Activated CD8-positive, alpha-beta memory T cell treated with anti-CD3 and anti-CD28 coated beads, Interleukin-2, amount 10 ng/mL, durations not matched to agents 7 days and 5 days (primary cell): Measurements from ENCODE around the gene SDHAF4. TPM values are rescaled to one million over a fixed set of nuclear protein-coding genes. Genes with fewer than 3 reads are reported as not detected.

Experiments
- ATAC-seq: fragments of 150-1000 bp; cut with Tn5 transposase; one replicate; pipeline ENCODE4 v1.10.0; 2021; ENCODE audit warnings: moderate library complexity
- CTCF ChIA-PET: fragments of 350-600 bp; sonication (Branson Sonifier 250); formaldehyde crosslinking; loops from one replicate; lab custom pipeline; 2021; ENCODE audit warnings: antibody characterized with exemption; lab: Charles Lee
- DNase-seq: peaks from one replicate; pipeline ENCODE4 v3.0.0-alpha.2; 2020
- H3K27ac Mint-ChIP-seq: one replicate; pipeline ENCODE4 v1.8.0; 2021; ENCODE audit warnings: mild to moderate bottlenecking, mixed read lengths
- H3K27me3 Mint-ChIP-seq: one replicate; pipeline ENCODE4 v1.8.0; 2021; ENCODE audit warnings: mixed read lengths
- H3K36me3 Mint-ChIP-seq: one replicate; pipeline ENCODE4 v1.8.0; 2021; ENCODE audit warnings: mild to moderate bottlenecking, mixed read lengths
- H3K4me1 Mint-ChIP-seq: one replicate; pipeline ENCODE4 v1.8.0; 2021; ENCODE audit warnings: mixed read lengths
- H3K4me3 Mint-ChIP-seq: one replicate; pipeline ENCODE4 v1.8.0; 2021; ENCODE audit warnings: mild to moderate bottlenecking, moderate library complexity, mixed read lengths
- H3K9me3 Mint-ChIP-seq: one replicate; pipeline ENCODE4 v1.8.0; 2022; ENCODE audit warnings: low read depth, mixed read lengths
- total RNA-seq, 2 experiments: library from RNA; stranded (reverse); gene quantifications; one replicate each; pipeline ENCODE4 v1.2.3, GENCODE V29; 2021

Gene SDHAF4
- total RNA-seq, result 10 to 100 TPM; 12.2 to 15.5 TPM

DNA sequence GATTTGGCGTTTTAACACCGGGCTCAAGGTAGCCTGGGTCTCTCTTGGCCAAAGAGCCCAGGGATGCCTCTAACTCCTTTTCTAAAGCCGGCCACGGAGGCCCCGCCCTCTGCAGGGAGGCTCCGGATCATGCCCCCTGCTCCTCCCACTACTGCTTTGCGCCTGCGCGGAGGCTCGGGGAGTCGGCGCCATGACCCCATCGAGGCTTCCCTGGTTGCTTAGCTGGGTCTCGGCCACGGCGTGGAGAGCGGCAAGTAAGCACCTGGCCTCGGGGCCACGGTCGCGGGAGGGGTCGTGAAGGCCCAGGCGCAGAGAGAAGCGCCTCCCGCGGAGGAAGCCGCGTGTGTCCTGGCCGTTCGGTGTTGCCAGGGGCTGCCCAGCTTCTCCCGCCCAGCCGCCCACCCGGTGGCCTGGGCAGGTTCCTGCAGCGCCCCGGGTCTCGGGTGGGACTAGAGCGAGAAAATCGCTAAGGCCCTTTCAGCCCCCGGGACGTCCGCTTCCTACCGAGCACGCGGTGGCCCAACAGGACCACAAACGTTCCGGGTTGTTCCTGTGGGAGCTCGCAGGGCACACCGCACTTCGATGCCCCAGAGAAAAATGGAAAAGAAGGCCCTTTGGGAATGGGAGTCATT lies at the start of gene SDHAF4:
TSS of gene SDHAF4 (plus strand) at position 180 of the 632 bp plus-strand sequence. CDS start at position 191, 11 bp downstream.
- Mint-ChIP-seq H3K9me3 (no peaks in the 10 kb centered on the region), H3K27me3 (no peaks in the 10 kb centered on the region), H3K4me3 (peak within 1 kb of the TSS; percentile 81), H3K36me3 (peaks cover 14% of the 10 kb centered on the region), H3K27ac (peak within 1 kb of the TSS; percentile 83), H3K4me1 (peaks cover 17% of the 10 kb centered on the region)
- DNase-seq (peak; percentile 95), ATAC-seq (peak; percentile 100)
- CTCF ChIA-PET, result interaction anchor here (3.3 kb wide), 1 partner anchor 120 kb away, joined by 16 read pairs; no protein-coding TSS in a partner anchor

DNA sequence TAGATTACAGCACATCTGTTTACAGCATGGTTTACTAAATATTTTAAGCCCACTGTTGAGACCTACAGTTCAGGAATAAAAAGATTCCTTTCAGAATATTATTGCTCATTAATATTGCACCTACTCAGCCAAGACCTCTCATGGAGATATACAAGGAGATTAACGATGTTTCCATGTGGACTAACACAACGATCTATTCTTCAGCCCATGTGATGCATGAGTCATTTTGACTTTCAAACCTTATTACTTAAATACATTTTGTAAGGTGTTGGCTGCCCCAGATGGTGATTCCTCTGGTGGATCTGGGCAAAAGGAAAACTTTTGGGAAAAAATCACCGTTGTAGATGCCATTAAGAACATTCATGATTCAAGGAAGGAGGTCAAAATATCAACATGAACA lies 48.0 kb upstream of the SDHAF4 start:
- Mint-ChIP-seq H3K36me3 (no peaks in the 10 kb centered on the region), H3K4me3 (no peak overlapping the region), H3K9me3 (no peaks in the 10 kb centered on the region), H3K27ac (no peak overlapping the region), H3K4me1 (no peaks in the 10 kb centered on the region), H3K27me3 (no peaks in the 10 kb centered on the region)
- DNase-seq (no peak), ATAC-seq (no peak)
- CTCF ChIA-PET, result no interaction called here

DNA sequence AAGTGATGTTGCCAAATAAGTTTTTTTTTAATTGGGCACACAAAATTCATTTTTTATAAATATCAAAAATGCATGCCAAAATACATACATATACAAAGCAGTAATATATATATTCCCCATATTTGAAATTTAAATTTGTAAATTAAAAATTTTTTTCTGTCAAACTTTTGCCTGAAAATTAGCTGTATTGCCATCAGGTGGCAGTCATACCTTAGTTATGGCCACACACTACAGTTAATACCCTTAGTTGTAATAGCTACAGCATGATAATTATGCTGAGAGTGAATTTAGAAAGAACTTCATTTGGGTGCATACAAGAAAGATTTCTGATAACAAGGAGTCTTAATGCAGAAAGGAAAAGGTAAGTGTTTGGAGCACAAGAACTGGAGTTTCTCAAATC lies 46.2 kb upstream of the SDHAF4 start:
- Mint-ChIP-seq H3K4me1 (no peaks in the 10 kb centered on the region), H3K4me3 (no peak overlapping the region), H3K27ac (no peak overlapping the region), H3K9me3 (no peaks in the 10 kb centered on the region), H3K27me3 (no peaks in the 10 kb centered on the region), H3K36me3 (no peaks in the 10 kb centered on the region)
- ATAC-seq, result no peak
- CTCF ChIA-PET, result interaction anchor here (0.6 to 2.4 kb wide), 11 partner anchors 12 to 439 kb away, joined by 3 to 14 read pairs (median 4); no protein-coding TSS in a partner anchor
- no peak for DNase-seq

GRCh38 chr6:70524721-70525286 lies 41.9 kb upstream of the SDHAF4 start:
- H3K36me3 Mint-ChIP-seq, result no peaks in the 10 kb centered on the region
- H3K9me3 Mint-ChIP-seq, result no peaks in the 10 kb centered on the region
- ATAC-seq, result no peak

GRCh38 chr6:70527071-70527737 lies 39.5 kb upstream of the SDHAF4 start:
- H3K27me3 Mint-ChIP-seq, result no peaks in the 10 kb centered on the region
- no peaks in the 10 kb centered on the region for H3K36me3 Mint-ChIP-seq
- no peak for DNase-seq
- H3K4me1 Mint-ChIP-seq, result peaks cover 4% of the 10 kb centered on the region
- no peak overlapping the region for H3K4me3 Mint-ChIP-seq
- no peaks in the 10 kb centered on the region for H3K9me3 Mint-ChIP-seq
- ATAC-seq, result no peak
- CTCF ChIA-PET, result no interaction called here
- H3K27ac Mint-ChIP-seq, result no peak overlapping the region

More at GRCh38 chr6:70524721-70525286, 41.9 kb upstream of the SDHAF4 start:
- CTCF ChIA-PET, result interaction anchor here (1.0 to 1.2 kb wide), 3 partner anchors 11 to 431 kb away, joined by 3 read pairs; no protein-coding TSS in a partner anchor
- Mint-ChIP-seq H3K27ac (no peak overlapping the region), H3K4me1 (no peaks in the 10 kb centered on the region), H3K4me3 (no peak overlapping the region), H3K27me3 (no peaks in the 10 kb centered on the region)
- no peak for DNase-seq

DNA sequence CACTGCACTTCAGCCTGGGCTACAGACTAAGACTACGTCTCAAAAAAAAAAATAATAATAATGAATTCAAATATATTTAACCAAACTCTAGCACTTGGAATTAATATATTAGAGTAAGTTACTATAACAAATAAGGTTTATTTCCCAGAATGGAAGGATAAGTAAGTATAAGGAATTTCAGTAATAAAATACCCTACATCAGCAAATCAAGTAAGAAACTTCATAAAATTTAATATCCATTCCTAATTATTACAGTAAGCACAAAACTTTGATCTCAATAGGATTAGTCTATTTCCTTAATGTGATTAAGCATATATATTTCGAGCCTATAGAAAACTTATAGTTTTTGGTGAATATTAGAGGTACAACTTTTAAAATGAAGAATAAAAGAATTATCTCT lies 36.7 kb upstream of the SDHAF4 start:
- no peak for DNase-seq
- no peak for ATAC-seq
- no peaks in the 10 kb centered on the region for H3K27me3 Mint-ChIP-seq
- no peak overlapping the region for H3K27ac Mint-ChIP-seq
- H3K36me3 Mint-ChIP-seq, result no peaks in the 10 kb centered on the region
- CTCF ChIA-PET, result no interaction called here
- H3K4me3 Mint-ChIP-seq, result no peak overlapping the region
- no peaks in the 10 kb centered on the region for H3K9me3 Mint-ChIP-seq
- peaks cover 4% of the 10 kb centered on the region for H3K4me1 Mint-ChIP-seq

DNA sequence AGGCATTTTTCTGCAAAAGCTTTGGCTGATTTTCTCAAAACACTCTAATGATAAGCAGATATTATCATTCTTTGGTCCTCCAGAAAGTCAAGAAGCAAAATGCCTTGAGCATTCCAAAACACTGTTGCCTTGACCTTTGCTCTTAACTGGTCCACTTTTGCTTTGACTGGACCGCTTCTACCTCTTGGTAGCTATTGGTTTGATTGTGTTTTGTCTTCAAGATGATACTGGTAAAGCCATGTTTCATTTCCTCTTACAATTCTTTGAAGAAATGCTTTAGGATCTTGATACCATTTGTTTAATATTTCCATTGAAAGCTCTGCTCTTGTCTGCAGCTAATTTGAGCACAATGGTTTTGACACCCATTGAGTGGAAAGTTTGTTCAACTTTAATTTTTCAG lies 35.6 kb upstream of the SDHAF4 start:
- H3K4me3 Mint-ChIP-seq, result no peak overlapping the region
- CTCF ChIA-PET, result interaction anchor here (0.9 kb wide), 1 partner anchor 353 kb away, joined by 4 read pairs; no protein-coding TSS in a partner anchor
- no peaks in the 10 kb centered on the region for H3K36me3 Mint-ChIP-seq
- no peaks in the 10 kb centered on the region for H3K9me3 Mint-ChIP-seq
- ATAC-seq (no peak), DNase-seq (no peak)
- no peak overlapping the region for H3K27ac Mint-ChIP-seq
- H3K27me3 Mint-ChIP-seq, result no peaks in the 10 kb centered on the region
- peaks cover 4% of the 10 kb centered on the region for H3K4me1 Mint-ChIP-seq

DNA sequence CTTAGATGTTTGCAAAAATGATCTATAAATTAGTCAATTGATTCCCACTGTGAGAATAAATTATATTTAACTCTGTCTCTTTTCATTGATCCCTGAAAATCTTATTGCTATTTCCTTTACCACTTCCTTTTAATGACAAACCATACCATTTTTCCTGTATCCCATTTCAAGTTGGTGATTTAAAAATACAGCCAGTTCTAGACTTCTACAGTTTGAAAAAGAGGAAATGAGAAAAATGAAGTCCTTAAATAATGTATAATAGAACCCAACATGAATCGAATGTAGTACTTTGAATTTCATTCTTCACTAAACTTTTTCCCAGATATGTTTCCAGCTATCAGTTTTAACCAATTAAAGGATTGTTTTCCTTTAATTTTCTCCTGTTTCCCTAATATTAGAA lies 29.5 kb upstream of the SDHAF4 start:
- Mint-ChIP-seq H3K27ac (no peak overlapping the region), H3K4me1 (peaks cover 2% of the 10 kb centered on the region), H3K36me3 (peaks cover 7% of the 10 kb centered on the region), H3K4me3 (no peak overlapping the region), H3K27me3 (no peaks in the 10 kb centered on the region), H3K9me3 (no peaks in the 10 kb centered on the region)
- CTCF ChIA-PET, result no interaction called here
- DNase-seq (no peak), ATAC-seq (no peak)

DNA sequence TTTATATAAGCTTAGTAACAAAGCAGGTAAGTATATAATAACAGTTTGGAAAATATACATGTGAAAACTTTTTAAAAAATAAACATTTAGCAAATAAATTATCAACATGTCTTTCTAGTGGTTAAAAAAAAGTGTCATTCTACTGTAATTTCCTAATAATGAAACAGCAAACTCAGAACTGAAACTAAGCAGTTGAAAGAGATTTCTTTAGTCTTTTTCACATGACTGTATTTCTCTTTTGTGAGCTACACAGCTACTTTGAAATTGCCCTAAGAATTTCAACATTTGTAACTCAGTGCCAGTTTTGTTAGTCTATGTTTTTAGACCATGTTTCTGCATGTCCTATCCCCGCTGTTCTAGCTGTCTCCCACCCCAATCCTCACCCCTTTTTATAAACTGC lies 28.4 kb upstream of the SDHAF4 start:
- Mint-ChIP-seq H3K27ac (no peak overlapping the region), H3K4me3 (no peak overlapping the region), H3K4me1 (peaks cover 2% of the 10 kb centered on the region), H3K9me3 (no peaks in the 10 kb centered on the region), H3K27me3 (no peaks in the 10 kb centered on the region), H3K36me3 (peaks cover 7% of the 10 kb centered on the region)
- DNase-seq (no peak), ATAC-seq (no peak)
- CTCF ChIA-PET, result no interaction called here

DNA sequence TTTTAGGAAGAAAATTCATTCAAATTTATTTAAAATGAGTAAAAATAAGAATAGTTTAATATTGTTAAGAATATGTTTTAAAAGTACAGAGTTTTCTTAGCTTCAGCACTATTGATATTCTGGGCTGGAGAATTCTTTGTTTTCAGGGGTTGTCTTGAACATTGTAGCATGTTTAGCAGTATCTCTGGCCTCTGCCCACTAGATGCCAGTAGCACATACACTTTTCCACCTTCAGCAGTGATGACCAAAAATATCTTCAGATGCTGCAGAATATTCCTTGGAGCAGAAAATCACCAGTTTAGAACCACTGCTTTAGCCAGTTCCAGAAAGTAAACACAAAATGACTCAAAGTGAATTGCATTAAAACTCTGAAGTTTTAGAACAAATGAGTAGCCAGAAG lies 19.4 kb upstream of the SDHAF4 start:
- H3K27me3 Mint-ChIP-seq, result no peaks in the 10 kb centered on the region
- DNase-seq (no peak), ATAC-seq (no peak)
- H3K9me3 Mint-ChIP-seq, result no peaks in the 10 kb centered on the region
- H3K27ac Mint-ChIP-seq, result no peak overlapping the region
- H3K36me3 Mint-ChIP-seq, result no peaks in the 10 kb centered on the region
- H3K4me1 Mint-ChIP-seq, result no peaks in the 10 kb centered on the region
- CTCF ChIA-PET, result interaction anchor here (1.1 to 3.7 kb wide), 5 partner anchors 27 to 408 kb away, joined by 3 to 27 read pairs (median 3); no protein-coding TSS in a partner anchor
- no peak overlapping the region for H3K4me3 Mint-ChIP-seq

GRCh38 chr6:70547905-70548304 lies 18.8 kb upstream of the SDHAF4 start:
- Mint-ChIP-seq H3K4me1 (no peaks in the 10 kb centered on the region), H3K27ac (no peak overlapping the region), H3K9me3 (no peaks in the 10 kb centered on the region), H3K36me3 (no peaks in the 10 kb centered on the region), H3K27me3 (no peaks in the 10 kb centered on the region), H3K4me3 (no peak overlapping the region)
- CTCF ChIA-PET, result interaction anchor here (0.6 to 1.2 kb wide), 3 partner anchors 17 to 141 kb away, joined by 3 read pairs; no protein-coding TSS in a partner anchor
- ATAC-seq, result no peak
- DNase-seq, result no peak

- H3K4me3 Mint-ChIP-seq, result no peak overlapping the region
- no peak overlapping the region for H3K27ac Mint-ChIP-seq
- H3K4me1 Mint-ChIP-seq, result no peaks in the 10 kb centered on the region
- H3K9me3 Mint-ChIP-seq, result no peaks in the 10 kb centered on the region
- DNase-seq (no peak), ATAC-seq (no peak)
- no peaks in the 10 kb centered on the region for H3K27me3 Mint-ChIP-seq
- H3K36me3 Mint-ChIP-seq, result no peaks in the 10 kb centered on the region
- CTCF ChIA-PET, result no interaction called here
Measured at GRCh38 chr6:70549327-70549726, 17.4 kb upstream of the SDHAF4 start.

- DNase-seq, result no peak
- Mint-ChIP-seq H3K27me3 (no peaks in the 10 kb centered on the region), H3K36me3 (no peaks in the 10 kb centered on the region), H3K4me1 (no peaks in the 10 kb centered on the region), H3K9me3 (no peaks in the 10 kb centered on the region), H3K27ac (no peak overlapping the region), H3K4me3 (no peak overlapping the region)
- CTCF ChIA-PET, result interaction anchor here (1.3 kb wide), 1 partner anchor 27 kb away, joined by 3 read pairs; no protein-coding TSS in a partner anchor
- no peak for ATAC-seq
Measured at GRCh38 chr6:70551566-70551965, 15.2 kb upstream of the SDHAF4 start.
